CD4-positive, alpha-beta T cell treated with Interferon gamma for 1 hour (primary cell): Measurements from ENCODE around the gene RACK1.
A peak's percentile ranks its signal among the peaks of the same experiment; 100 is the strongest.

Experiments used
- DNase-seq: peaks from one replicate; pipeline ENCODE4 v3.0.0-alpha.2; 2020

The RACK1 gene

DNA sequence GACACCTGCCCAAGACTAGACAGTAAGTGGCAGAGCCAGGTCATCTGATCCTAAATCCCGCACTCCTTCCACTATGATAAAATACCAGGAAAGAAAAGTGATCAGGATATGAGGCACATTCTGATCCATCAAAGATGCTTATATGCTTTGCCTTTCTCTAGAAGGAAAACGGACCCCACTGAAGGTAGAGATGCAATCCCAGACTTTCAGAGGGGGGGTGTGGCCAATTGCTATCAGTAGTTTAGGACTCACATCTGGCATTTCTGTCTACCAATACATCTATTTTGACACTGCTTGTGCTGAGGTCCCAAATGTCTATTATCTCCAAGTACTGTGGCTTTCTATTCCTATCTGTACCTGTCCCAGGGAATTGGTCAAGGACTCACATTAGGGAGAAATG lies 15.6 kb upstream of the RACK1 start:
- DNase-seq, result no peak

DNA sequence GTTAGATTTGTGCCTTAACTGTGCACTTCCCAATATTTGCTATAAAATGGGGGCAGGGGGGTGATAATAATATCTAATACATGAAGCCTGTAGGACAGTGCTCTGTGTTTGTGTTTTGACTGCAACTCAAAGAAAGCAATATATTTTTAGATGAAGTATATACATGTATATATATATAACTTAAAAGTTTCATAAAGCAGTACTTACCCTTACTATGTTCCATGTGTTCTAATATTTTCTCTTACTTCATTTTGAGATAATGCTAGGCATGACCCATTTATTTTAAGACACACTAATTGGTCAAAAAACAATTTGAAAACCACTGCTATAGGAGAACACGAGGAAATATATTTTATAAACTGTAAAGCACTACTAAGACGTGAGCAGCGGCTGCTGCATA lies 14.9 kb upstream of the RACK1 start:
- no peak for DNase-seq

DNA sequence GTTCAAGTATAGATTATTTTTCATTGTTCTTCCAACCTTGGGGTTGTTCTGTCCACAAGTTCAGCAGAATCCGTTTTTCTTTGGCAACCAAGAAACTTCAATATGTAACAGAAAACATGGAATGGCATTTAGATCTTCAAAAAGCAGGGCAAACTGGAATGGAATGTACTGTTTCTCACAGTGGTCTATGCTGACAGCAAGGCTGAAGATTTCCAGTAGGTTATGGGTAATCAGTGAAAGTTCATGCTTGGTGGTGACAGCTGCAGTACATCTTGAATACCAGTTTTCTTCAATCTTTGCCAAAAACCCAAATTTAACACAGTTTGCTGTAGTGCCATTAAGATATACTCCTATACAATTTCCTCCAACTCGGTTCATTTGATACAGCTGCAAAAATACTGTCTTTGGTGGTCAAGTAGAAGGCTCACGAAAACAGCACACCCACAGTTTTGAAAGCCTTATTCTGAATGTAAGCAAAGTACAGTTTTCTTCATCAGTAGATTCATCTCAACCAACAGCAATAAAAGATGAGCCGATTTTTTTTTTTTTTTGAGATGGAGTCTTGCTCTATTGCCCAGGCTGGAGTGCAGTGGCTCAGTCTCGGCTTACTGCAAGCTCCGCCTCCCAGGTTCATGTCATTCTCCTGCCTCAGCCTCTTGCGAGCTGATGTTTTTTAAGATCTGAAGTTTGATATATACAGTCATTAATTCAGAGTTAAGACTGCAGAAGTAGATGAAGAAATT lies 12.3 kb upstream of the RACK1 start:
- DNase-seq, result no peak

DNA sequence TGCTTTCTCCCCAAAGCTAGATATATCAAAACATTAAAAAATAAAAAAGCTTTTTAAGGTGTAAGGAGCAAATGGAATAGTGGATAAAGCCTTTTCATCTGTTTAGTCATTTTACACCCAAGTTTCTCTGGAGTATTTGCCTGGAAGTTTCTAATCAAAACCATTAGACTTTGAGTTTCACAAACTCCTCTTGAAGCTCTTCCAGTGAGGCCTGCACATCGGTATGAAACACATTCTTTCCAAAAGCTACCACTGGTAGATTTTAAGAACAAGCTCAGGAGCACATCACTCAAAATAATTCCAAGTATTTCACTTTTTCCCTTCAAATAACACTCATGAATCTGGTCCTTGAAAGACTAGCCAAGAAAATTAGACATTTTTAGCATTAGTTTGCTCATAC lies 11.6 kb upstream of the RACK1 start:
- DNase-seq, result no peak

DNA sequence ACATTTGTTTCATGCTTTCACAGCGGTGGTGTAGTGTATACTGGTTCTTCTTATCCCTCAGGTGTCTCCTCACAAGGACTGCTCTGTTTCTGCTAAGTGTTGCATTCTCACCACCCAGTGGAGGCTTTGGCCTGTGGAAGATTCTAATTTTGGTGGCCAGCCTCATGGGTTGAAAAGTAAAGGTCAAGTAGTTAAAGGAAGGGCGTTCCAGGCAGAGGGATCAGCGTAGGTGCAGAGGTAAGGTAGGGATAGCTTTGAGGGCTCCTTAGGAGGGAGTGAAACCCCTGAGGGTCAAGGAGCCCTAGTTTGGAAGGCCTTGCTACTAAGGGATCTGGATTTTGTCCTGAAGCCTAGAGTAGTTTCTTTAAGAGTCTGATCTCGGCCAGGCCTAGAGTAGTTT lies 4.6 kb upstream of the RACK1 start:
- DNase-seq, result no peak

DNA sequence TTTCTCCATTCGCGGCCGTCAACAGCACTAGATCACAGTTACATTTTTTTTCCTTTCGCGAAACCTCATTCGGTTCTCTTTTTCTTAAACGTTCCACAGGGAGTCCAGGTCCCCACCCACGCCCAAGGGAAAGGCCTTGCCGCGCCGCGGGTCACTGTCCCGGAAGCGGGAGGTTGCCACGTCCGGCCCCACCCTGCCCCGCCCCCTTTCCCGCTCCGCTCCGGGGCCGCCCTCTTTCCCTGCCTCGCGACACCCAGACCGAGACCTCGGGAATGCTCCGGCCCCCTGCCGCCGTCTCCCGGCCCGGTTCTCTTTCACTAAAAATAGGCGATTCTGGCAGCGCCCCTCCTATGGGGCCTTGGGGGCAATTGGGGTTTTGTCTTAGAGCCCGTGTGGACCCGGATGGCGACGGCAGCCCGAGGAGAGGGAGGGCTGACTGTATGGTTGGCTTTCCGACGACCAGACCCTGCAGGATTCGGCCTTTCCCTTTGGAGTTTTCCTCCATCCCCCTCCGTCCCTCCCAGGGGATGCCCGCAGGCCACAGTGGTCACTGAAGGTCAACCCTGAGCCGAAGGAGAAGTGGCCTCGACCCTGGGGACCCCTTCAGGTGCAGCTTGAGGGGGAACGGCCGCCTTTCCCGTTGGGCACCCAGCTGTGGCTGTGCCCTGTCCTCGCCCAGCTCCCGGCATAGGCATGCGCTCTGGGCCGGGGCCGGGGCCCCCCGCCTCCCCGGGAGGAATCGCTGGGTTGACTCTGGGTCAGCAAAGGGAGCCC lies 2.8 kb upstream of the RACK1 start:
- peak; percentile 64 for DNase-seq

DNA sequence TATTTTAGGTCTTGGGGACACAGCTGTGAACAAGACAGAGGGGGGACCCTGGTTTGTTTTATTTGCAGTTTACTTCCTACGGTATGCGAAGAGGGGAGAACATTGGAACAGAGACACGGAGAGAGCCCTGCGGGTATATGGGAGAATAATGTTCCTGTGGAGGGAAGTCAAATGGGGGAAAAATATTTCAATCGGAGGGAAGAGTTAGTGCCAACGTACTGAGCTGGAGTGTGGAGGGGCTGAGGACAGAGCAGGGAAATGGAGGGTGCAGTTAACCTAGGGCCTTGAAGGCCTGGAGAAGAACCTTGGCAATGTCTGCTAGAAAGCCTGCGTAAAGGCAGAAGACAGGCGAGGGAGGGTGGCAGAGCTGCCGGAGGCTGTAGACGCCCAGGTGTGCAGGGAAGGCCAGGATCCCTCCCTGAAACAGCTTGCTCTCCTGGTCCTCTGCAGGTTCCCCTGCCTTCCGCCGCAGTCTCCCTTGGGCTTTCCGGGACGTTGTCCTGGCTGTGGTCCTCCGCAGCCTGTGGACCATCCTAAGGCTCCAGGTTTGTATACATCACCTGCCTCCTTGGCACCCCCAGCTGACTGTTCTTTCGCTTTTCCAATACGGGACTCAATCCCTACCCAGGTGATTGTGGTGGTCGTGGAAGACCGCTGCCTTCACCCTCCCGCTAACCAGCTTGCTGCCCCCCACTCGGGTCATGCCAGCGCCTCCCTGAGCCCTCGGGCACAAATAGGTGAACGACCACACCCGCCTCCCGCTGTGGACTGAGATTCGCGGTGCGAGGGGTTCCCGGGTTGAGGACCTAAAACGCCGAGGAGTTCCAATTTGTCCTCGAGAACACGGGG lies 1.9 kb upstream of the RACK1 start:
- no peak for DNase-seq

DNA sequence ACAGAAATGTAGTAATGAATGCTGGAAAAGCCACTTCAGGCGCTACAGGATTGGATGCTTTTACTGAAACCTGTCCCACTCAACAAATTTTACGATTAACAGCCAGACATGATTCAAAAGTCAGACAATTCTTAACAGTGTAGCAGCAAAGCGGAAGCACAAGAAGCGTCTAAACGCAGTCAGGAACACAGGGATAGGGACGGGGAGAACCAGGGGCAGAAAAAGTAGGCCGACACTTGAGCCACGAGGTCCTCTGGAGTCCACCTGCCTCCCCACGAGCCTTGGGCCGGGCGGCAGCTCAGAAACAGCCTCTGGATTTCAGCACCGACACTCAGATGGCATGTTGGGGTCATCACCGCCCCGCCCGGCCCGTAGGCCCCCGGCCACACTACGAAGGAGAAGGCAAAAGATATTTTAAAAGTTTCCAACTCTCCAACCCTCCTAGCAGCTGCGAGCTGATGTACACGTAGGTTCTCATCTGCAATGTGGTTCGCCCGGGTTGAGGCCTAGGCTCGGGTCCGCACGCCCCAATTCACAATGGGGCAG lies 615 bp downstream of the RACK1 start:
- no peak for DNase-seq

DNA sequence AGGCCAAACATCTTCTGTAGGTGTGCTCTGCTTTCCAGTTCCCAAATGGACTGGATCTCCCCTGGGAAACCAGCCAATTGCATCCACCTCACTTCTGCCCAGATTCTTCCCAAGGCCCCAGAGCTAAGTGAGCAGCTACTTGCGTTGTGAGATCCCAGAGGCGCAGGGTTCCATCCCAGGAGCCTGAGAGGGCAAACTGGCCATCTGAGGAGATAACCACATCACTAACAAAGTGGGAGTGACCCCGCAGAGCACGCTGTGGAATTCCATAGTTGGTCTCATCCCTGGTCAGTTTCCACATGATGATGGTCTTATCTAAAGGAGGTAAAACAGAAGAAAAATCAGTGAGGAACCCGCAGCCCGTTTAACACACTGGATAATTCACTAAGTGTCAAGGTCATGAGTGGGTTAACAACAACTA lies 1.7 kb downstream of the RACK1 start:
- DNase-seq, result no peak

DNA sequence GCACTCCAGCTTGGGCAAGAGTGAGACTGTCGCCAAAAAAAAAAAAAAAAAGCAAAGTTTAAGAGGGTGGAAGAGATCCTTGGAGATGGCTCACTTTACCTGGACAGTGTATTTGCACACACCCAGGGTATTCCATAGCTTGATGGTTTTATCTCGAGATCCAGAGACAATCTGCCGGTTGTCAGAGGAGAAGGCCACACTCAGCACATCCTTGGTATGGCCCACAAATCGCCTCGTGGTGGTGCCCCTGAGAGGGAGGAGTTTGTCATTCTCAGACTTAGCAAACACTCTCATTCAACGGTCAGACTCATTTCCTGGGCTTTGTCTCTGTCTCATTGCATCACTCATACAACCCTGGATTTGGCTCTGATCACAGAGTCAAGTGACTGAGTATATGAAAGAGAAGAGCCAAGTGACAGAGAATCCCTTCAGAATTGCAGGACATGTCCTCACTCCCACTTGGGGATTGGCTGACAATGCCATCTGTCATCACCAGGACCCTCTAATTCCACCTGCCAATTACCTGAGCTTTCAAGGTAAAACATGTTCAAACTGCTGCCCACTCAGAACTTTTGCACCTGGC lies 2.2 kb downstream of the RACK1 start:
- DNase-seq, result peak; percentile 36

DNA sequence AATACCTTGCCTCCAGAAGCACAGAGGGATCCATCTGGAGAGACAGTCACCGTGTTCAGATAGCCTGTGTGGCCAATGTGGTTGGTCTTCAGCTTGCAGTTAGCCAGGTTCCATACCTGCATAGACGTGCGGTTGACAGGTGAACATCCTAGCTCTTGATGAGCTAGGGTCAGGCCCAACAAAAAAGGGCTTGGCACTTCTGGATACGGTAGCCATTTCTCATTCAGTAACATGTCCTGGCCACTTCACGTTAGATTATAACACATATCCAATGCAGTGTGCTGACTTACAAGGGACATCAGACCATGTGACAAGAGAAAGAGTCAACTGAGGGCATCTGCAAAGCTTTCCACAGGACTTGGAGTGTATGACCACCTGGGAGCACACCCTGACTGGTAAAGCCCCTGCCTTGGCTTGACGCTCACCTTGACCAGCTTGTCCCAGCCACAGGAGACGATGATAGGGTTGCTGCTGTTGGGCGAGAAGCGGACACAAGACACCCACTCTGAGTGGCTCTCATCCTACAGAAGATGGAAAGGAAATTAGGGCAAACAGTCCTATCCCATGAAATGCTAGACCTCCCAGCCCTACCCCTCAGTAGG lies 4.5 kb downstream of the RACK1 start:
- no peak for DNase-seq

DNA sequence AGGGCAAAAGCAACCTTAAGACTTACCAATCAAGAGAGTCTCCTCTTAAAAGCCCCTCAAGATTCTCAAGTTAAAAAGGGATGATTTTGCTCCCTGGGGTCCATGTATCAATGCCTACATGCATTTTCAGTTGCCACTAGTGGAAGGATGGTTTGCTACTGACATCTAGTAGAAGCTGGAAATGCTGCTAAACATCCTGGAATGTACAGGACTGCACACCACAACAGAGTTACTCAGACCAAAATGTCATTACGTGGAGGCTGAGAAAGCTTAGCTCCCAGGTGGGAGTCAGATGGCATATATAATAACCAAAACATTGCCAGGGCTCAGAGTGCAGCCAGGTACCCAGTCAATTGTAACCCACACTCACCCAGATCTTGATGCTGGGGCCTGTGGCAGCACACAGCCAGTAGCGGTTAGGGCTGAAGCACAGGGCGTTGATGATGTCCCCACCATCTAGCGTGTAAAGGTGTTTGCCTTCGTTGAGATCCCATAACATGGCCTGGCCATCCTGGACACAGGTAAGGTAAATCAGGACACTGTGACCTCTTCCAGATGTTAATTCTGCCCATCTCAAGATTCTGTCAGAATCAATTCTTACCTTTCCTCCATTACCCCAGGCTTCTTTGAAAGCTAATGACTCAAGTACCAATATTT lies 5.8 kb downstream of the RACK1 start:
- DNase-seq, result no peak

DNA sequence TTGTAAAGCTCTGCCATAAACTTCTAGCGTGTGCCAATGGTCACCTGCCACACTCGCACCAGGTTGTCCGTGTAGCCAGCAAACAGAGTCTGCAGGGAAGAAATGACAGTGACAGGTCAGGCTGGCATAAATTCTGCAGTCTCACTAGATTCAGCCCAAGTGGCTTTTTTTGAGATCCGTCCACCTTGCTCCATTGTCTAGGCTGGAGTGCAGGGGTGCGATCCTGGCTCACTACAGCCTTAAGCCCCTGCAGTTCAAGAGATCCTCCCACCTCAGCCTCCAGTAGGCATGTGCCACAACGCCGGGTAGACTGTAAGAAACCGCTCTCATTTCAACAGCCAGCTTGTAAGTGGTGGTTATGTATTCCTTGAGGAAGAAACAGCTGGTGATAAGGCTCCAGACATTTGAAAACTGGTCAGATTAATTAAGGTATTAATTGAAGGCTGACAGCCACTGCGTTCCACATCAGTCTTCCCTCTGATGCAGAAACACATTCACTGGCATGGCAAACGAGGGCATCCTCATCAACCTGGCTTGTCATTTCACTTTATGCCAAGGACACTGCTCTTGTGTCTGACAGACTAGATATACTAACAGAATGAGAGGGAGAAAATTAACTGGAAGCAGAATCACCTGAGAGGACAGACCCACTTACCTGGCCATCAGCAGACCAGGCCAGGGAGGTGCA lies 6.6 kb downstream of the RACK1 start:
- DNase-seq, result no peak

DNA sequence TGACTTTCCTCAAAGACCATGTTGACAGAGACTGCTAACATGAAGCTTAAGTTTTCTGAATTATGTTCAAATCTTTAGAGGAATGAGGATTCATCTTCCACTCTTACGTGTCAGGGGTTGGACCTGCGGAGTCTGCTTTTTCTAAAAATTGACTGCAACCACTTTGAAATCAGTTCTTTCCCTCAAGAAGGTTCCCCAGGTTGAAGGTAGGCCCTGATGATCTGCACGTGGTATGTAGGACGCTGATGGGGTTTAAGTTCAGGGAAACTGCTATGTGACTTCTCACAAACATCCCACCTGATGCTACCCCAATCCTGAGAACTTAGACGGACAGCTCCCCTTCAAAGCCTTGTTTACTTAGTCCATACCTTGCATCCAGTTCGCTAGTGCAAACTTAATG lies 7.2 kb downstream of the RACK1 start:
- DNase-seq, result no peak

DNA sequence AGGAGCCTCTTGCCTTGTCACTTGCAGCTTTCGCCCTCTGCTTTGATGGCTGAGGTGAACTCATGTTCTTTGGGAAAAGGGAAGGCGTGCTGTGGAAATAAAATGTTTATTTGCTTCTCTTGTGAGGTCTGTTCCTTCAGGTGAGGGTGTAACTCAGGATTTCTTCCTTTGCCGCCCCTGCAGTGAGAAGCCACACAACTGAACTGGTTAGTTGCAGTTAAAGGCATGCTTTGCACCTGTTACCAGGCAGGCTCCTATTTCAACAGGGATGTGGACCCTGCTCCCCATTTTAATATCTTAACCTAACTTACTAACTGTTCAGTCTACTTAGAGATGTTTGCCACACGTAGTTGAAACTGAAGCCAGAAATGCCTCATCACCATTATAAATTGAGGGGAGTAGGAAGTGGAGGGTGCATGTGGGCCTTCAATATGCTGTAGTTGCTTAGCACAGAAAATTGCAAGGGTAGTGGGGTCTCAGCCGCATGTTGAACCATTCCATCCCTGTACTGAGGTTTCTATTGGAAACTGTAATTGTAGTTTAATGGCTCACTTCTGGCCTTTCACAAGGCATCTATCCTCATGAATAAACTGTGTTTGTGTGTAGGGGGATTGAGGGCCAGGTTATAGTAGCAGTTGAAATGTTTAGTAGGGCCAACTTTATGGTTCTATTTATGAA lies 7.9 kb downstream of the RACK1 start:
- no peak for DNase-seq

DNA sequence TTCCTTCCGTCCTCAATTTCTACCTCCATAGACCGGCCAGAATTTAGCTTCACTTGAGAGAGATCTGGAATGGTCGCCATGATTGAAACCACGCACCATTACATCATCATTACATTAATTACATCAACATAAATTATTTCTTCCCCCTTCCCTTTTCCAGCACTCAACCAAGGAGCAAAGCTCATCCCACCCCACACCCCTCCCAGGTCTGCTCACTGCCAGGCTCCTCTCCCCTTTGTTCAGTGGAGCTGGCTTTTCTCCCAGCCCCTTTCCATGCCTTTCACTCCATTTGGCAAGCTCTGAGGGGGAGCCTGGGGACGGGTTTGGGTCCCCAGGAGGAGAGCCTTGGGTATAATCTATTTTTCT lies 8.4 kb downstream of the RACK1 start:
- DNase-seq, result no peak

DNA sequence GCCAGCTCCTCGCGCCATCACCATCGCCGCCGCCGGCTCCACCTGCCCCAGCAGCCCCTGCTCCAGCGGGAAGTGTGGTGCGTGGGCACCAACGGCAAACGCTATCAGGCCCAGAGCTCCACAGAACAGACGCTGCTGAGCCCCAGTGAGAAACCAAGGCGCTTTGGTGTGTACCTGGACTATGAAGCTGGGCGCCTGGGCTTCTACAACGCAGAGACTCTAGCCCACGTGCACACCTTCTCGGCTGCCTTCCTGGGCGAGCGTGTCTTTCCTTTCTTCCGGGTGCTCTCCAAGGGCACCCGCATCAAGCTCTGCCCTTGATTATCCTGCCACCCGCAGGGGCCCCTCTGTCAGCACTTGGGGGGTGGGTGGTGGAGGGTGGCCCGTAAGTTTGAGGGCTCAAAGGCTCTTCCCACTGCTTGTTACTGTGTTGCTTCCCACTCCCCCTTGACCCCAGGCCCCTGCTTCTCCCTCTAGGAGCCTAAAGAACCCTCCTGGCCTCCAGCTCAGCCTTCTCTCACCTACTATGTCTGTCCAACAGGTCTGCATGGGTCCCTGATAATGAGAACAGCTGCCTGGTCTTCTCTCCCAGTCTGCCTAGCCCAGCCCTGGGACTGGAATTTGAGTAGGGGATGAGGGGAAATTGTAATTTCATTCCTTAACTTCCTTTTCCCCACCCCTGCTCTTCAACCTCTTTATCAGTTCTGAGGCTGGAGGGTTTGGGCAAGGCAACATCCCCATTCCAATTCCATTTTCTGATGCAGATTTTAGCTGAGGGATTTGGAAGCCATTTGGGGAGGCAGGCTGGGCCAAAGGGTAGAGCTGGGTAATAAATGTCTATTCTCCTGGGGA lies 9.0 kb downstream of the RACK1 start:
- DNase-seq, result no peak

DNA sequence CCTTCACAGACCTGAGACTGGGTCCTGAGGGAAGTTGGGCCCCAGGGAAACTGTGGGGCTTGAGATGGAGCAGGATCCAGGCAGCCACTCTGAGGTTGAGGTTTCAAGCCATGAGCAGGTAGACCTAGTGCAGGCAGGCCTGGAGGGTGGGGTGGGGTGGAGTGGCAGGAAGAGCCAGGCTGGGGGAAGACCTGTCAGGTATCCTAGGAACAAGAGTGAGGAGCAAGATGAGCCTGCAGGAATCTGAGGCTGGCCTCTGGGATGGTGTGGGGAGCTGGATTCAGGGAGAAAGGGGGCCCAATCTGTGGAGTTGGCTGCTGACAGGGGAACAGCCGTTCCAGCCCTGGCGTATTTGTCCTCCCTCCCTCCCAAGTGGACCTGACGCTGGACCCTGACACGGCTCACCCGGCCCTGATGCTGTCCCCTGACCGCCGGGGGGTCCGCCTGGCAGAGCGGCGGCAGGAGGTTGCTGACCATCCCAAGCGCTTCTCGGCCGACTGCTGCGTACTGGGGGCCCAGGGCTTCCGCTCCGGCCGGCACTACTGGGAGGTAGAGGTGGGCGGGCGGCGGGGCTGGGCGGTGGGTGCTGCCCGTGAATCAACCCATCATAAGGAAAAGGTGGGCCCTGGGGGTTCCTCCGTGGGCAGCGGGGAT lies 9.8 kb downstream of the RACK1 start:
- DNase-seq, result no peak

DNA sequence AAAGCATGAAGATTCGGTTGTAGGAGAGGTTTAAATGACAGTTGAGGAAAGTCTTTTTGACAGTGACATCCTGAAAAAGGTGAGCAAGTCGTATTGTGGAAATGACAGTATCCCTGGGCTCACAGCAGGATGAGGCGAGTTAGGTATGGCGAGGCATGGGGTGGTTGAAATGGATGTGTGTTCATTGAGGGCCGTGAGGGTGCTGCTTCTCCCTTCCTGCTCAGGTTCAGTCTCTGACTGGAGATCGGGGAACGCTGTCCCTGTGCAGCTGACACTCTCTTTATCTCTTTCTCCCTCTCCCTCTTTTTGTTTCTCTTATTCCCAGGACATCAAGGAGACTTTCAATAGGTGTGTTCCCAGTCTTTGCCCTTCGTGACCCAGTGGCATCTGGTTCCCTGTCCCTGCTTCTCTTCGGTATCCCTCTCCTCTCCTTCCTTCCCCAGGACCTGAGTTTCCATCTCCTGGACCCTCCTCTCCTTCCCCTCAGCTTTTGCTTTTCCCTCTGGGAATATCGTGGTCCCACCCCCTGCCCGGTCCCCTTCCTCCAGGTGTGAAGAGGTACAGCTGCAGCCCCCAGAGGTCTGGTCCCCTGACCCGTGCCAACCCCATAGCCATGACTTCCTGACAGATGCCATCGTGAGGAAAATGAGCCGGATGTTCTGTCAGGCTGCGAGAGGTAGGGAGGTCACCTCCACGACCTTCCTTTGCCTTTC lies 10.5 kb downstream of the RACK1 start:
- DNase-seq, result no peak
